Mesendoderm (in vitro differentiated cells): Measurements from ENCODE around the gene ITGB6.
"Not testable (repeated sequence)": the region's sequence is repeated elsewhere in the genome, so short reads cannot be mapped to it uniquely, and the experiment has no call there.

Experiments
- DNase-seq: peaks from one replicate; pipeline ENCODE4 v3.0.0; 2013
- H2AK5ac ChIP-seq: 2 replicates; pipeline ENCODE4 v1.6.1; 2013; ENCODE audit warnings: low read length, inconsistent platforms
- H2BK120ac ChIP-seq: 2 replicates; pipeline ENCODE4 v1.6.1; 2013; ENCODE audit warnings: low read depth, mild to moderate bottlenecking, low read length, moderate library complexity, mixed read lengths
- H2BK15ac ChIP-seq: replicated peaks from 2 replicates; pipeline ENCODE4 v1.6.1; 2013; ENCODE audit warnings: low read depth, mild to moderate bottlenecking, moderate library complexity
- H2BK5ac ChIP-seq: 2 replicates; pipeline ENCODE4 v1.6.1; 2013; ENCODE audit warnings: low read length, inconsistent platforms
- H3K18ac ChIP-seq: 2 replicates; pipeline ENCODE4 v1.6.1; 2013; ENCODE audit warnings: mild to moderate bottlenecking, low read length, mixed read lengths
- H3K23ac ChIP-seq: one replicate; pipeline ENCODE4 v1.6.1; 2013; ENCODE audit warnings: low read length
- H3K27ac ChIP-seq: 2 replicates; pipeline ENCODE4 v1.5.1; 2013; ENCODE audit warnings: low read depth, mild to moderate bottlenecking, inconsistent platforms, low read length, moderate library complexity
- H3K27me3 ChIP-seq: 2 replicates; pipeline ENCODE4 v1.6.1; 2013; ENCODE audit warnings: low read length, control low read depth, mild to moderate bottlenecking, inconsistent platforms; ENCODE audit not compliant: insufficient read depth, poor library complexity
- H3K36me3 ChIP-seq: 2 replicates; pipeline ENCODE4 v1.6.1; 2013; ENCODE audit warnings: low read length, inconsistent platforms; ENCODE audit not compliant: control insufficient read depth, insufficient read depth
- H3K4ac ChIP-seq: one replicate; pipeline ENCODE4 v1.6.1; 2013; ENCODE audit warnings: low read depth, mild to moderate bottlenecking, low read length, moderate library complexity
- H3K4me1 ChIP-seq: 2 replicates; pipeline ENCODE4 v1.6.1; 2013; ENCODE audit warnings: low read depth, low read length, inconsistent platforms; ENCODE audit not compliant: control insufficient read depth
- H3K4me2 ChIP-seq: 2 replicates; pipeline ENCODE4 v1.6.1; 2013; ENCODE audit warnings: low read length
- H3K4me3 ChIP-seq: 2 replicates; pipeline ENCODE4 v1.5.1; 2013; ENCODE audit warnings: mild to moderate bottlenecking, low read length
- H3K56ac ChIP-seq: one replicate; pipeline ENCODE4 v1.6.1; 2013; ENCODE audit warnings: low read length
- H3K79me1 ChIP-seq: 2 replicates; pipeline ENCODE4 v1.6.1; 2013; ENCODE audit warnings: low read length, inconsistent platforms
- H3K79me2 ChIP-seq: 2 replicates; pipeline ENCODE4 v1.6.1; 2013; ENCODE audit warnings: mild to moderate bottlenecking, low read length; ENCODE audit not compliant: control insufficient read depth, insufficient read depth
- H3K9ac ChIP-seq: 2 replicates; pipeline ENCODE4 v1.6.1; 2013; ENCODE audit warnings: low read length, inconsistent platforms
- H4K5ac ChIP-seq: one replicate; pipeline ENCODE4 v1.6.1; 2013; ENCODE audit warnings: low read length
- H4K8ac ChIP-seq: one replicate; pipeline ENCODE4 v1.6.1; 2013; ENCODE audit warnings: low read depth, mild to moderate bottlenecking, control low read depth, low read length, moderate library complexity
- WGBS: extraction: QIAGEN DNeasy Blood & Tissue Kit; methylation state at CpG from one replicate; pipeline ENCODE4 v1.1.7; 2013; ENCODE audit warnings: low lambda C conversion rate, missing lambda C conversion rate; ENCODE audit not compliant: insufficient coverage; ENCODE audit errors: extremely low coverage; 5-methylcytosine and 5-hydroxymethylcytosine counted together

The ITGB6 gene

DNA sequence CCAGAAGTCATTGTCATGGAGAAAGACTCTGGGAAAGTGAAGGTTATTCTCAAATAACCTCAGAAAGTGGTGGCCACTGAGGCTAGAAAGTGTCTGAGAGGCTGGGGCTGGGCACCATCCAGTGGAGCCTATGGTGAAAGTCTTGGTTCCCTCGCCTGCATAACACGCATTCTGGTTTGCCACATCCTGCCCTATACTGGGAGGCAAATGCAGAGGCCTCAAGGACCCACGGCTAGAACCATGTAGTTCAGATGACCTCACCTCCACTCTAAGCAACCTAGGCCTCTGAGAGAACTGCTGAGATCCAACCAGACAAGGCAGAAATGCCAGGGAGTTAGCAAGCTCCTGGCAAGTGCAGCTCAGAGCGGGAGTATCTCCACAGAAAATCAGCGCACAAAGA lies 5.1 kb downstream of the ITGB6 start:
- Histone ChIP-seq H3K79me2 (no peaks in the 10 kb centered on the region), H2BK5ac (no peak overlapping the region), H2AK5ac (no peak overlapping the region), H3K27me3 (no peaks in the 10 kb centered on the region), H3K56ac (no peak overlapping the region), H2BK15ac (no peak overlapping the region), H3K36me3 (no peaks in the 10 kb centered on the region), H3K4me3 (no peak overlapping the region), H3K4me1 (peaks cover 2% of the 10 kb centered on the region), H3K4ac (no peak overlapping the region), H3K18ac (no peak overlapping the region), H3K27ac (no peak overlapping the region), H4K8ac (no peak overlapping the region), H3K4me2 (no peak overlapping the region), H4K5ac (no peak overlapping the region), H3K9ac (no peak overlapping the region), H2BK120ac (no peak overlapping the region), H3K79me1 (no peaks in the 10 kb centered on the region), H3K23ac (no peak overlapping the region)
- DNase-seq, result no peak
- WGBS, result no CpG with 5 or more reads among the region's 5 CpGs

DNA sequence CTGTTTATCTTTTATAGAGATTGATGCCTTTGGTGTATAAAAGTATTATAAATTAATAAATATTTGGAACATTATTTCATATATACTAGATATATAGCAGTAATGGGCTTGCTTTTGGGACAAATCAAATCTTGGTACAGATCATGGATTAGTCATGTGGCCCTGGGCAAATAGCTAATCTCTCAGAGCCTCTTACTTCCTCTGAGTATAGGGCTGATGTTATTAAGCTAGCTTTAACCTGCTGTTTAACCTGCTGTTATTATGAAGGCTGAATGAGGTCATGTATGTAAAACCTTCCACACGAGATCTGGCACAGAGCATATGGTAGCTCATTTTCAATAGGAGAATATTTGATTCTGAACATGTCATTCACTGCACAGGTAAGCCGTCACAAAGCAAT lies 5.7 kb downstream of the ITGB6 start:
- no peak overlapping the region for H3K23ac ChIP-seq
- H3K4me2 ChIP-seq, result no peak overlapping the region
- no peak for DNase-seq
- no peak overlapping the region for H3K4me3 ChIP-seq
- no peak overlapping the region for H3K18ac ChIP-seq
- H3K27me3 ChIP-seq, result no peaks in the 10 kb centered on the region
- no peak overlapping the region for H2BK120ac ChIP-seq
- H2BK15ac ChIP-seq, result no peak overlapping the region
- H3K79me1 ChIP-seq, result no peaks in the 10 kb centered on the region
- no peaks in the 10 kb centered on the region for H3K79me2 ChIP-seq
- no peak overlapping the region for H3K4ac ChIP-seq
- H3K56ac ChIP-seq, result no peak overlapping the region
- no peak overlapping the region for H2AK5ac ChIP-seq
- H4K5ac ChIP-seq, result no peak overlapping the region
- no peak overlapping the region for H3K9ac ChIP-seq
- H2BK5ac ChIP-seq, result no peak overlapping the region
- WGBS, result no CpG with 5 or more reads among the region's 2 CpGs
- H4K8ac ChIP-seq, result no peak overlapping the region
- peaks cover 2% of the 10 kb centered on the region for H3K4me1 ChIP-seq
- no peaks in the 10 kb centered on the region for H3K36me3 ChIP-seq
- H3K27ac ChIP-seq, result no peak overlapping the region

DNA sequence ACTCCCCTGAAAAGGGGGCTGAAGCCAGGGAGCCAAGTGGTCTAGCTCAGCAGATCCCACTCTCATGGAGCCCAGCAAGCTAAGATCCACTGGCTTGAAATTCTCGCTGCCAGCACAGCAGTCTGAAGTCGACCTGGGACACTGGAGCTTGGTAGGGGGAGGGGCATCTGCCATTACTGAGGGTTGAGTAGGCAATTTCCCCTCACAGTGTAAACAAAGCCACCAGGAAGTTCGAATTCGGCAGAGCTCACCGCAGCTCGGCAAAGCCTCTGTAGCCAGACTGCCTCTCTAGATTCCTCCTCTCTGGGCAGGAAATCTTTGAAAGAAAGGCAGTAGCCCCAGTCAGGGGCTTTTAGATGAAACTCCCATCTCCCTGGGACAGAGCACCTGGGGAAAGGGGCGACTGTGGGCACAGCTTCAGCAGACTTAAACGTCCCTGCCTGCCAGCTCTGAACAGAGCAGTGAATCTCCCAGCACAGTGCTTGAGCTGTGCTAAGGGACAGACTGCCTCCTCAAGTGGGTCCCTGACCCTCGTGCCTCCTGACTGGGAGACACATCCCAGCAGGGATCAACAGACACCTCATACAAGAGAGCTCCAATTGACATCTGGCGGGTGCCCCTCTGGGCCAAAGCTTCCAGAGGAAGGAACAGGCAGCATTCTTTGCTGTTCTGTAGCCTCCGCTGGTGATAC lies 18.8 kb downstream of the ITGB6 start:
- DNase-seq, result peak; percentile 77
- not testable (repeated sequence) for H3K9ac ChIP-seq, H3K36me3 ChIP-seq, H3K79me2 ChIP-seq, H2BK5ac ChIP-seq, H2AK5ac ChIP-seq, H3K27ac ChIP-seq, H3K23ac ChIP-seq, H3K4me2 ChIP-seq, H3K79me1 ChIP-seq, H3K4me3 ChIP-seq, H4K8ac ChIP-seq, H3K27me3 ChIP-seq, H3K4me1 ChIP-seq, H2BK120ac ChIP-seq, H2BK15ac ChIP-seq, H4K5ac ChIP-seq, H3K4ac ChIP-seq
- Histone ChIP-seq H3K18ac (peak overlapping the region; percentile 1), H3K56ac (peak overlapping the region; percentile 53)
- WGBS, result no CpG with 5 or more reads among the region's 11 CpGs

DNA sequence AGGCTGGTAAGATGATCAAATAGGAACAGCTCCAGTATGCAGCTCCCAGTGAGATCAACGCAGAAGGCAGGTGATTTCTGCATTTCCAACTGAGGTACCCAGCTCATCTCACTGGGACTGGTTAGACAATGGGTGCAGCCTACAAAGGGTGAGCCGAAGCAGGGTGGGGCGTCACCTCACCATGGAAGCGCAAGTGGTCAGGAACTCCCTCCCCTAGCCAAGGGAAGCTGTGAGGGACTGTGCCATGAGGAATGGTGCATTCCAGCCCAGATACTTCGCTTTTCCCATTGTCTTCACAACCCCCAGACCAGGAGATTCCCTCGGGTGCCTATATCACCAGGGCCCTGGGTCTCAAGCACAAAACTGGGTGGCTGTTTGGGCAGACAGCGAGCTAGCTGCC lies 19.4 kb downstream of the ITGB6 start:
- not testable (repeated sequence) for H3K4me3 ChIP-seq, DNase-seq, H2BK15ac ChIP-seq, H3K4me2 ChIP-seq, H3K27ac ChIP-seq, H3K79me1 ChIP-seq, H2BK120ac ChIP-seq, H3K23ac ChIP-seq, H3K27me3 ChIP-seq, H3K9ac ChIP-seq, H2AK5ac ChIP-seq, H3K4me1 ChIP-seq, H2BK5ac ChIP-seq, H3K4ac ChIP-seq, H3K36me3 ChIP-seq, H4K5ac ChIP-seq, H4K8ac ChIP-seq, H3K79me2 ChIP-seq, H3K18ac ChIP-seq
- H3K56ac ChIP-seq, result peak overlapping the region; percentile 25
- WGBS, result no CpG with 5 or more reads among the region's 7 CpGs

DNA sequence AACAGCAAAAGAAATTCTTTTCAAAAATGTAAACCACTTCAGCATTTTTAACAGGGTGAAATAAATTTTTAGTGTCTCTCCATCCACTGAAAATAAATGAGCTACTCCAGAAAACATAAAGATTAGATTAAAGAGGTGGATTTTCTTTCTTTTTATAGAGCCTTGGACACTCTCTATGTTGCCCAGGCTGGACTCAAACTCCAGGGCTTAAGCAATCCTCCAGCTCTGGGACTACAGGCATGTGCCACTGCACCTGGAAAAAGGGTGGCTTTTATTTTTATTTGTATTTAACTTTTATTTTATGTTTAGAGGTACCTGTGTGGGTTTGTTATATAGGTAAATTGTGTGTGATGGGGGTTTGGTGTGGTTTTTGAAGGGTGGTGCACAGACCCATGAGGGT lies 19.9 kb downstream of the ITGB6 start:
- no peak overlapping the region for H2BK5ac ChIP-seq
- no peak overlapping the region for H3K27ac ChIP-seq
- H3K18ac ChIP-seq, result no peak overlapping the region
- no peak overlapping the region for H3K4me3 ChIP-seq
- no peaks in the 10 kb centered on the region for H3K79me1 ChIP-seq
- H4K8ac ChIP-seq, result no peak overlapping the region
- no peaks in the 10 kb centered on the region for H3K36me3 ChIP-seq
- H3K79me2 ChIP-seq, result no peaks in the 10 kb centered on the region
- no peak overlapping the region for H3K23ac ChIP-seq
- H3K4me2 ChIP-seq, result no peak overlapping the region
- no peak overlapping the region for H4K5ac ChIP-seq
- no peak overlapping the region for H3K4ac ChIP-seq
- no peak overlapping the region for H3K9ac ChIP-seq
- no peaks in the 10 kb centered on the region for H3K4me1 ChIP-seq
- H2AK5ac ChIP-seq, result no peak overlapping the region
- no peak overlapping the region for H2BK120ac ChIP-seq
- DNase-seq, result no peak
- H3K56ac ChIP-seq, result no peak overlapping the region
- H3K27me3 ChIP-seq, result no peaks in the 10 kb centered on the region
- H2BK15ac ChIP-seq, result no peak overlapping the region
